OCI-LY3 (cell line): ENCODE measurements around the gene GPR107.
A peak's percentile ranks its signal among the peaks of the same experiment; 100 is the strongest.

Experiments
- H2AFZ ChIP-seq: fragments of 200-600, 300-600 bp; shearing (Covaris generic); 2 replicates; pipeline ENCODE4 v1.6.0; 2014; ENCODE audit warnings: antibody characterized with exemption, low read depth, low read length
- H3K27ac ChIP-seq: fragments of 200-600, 300-600 bp; sonication (generic); 2 replicates; pipeline ENCODE4 v1.5.1; 2014; ENCODE audit warnings: mild to moderate bottlenecking, low read length, moderate library complexity, mixed read lengths
- H3K27me3 ChIP-seq: fragments of 200-600, 300-600 bp; sonication (generic); 2 replicates; pipeline ENCODE4 v1.6.1; 2014; ENCODE audit warnings: low read depth, low read length, mixed read lengths
- H3K36me3 ChIP-seq: fragments of 200-600, 300-600 bp; sonication (generic); replicated peaks from 2 replicates; pipeline ENCODE3; 2014; ENCODE audit warnings: low read depth, low read length, mixed read lengths
- H3K4me1 ChIP-seq: fragments of 300-600, 200-600 bp; sonication (generic); 2 replicates; pipeline ENCODE4 v1.6.1; 2014; ENCODE audit warnings: low read length, mixed read lengths
- H3K4me2 ChIP-seq: fragments of 200-600, 300-600 bp; sonication (generic); 2 replicates; pipeline ENCODE4 v1.6.1; 2014; ENCODE audit warnings: low read length, mixed read lengths
- H3K4me3 ChIP-seq: fragments of 300-600, 200-600 bp; sonication (generic); 2 replicates; pipeline ENCODE4 v1.5.1; 2014; ENCODE audit warnings: antibody characterized with exemption, mild to moderate bottlenecking, low read length, moderate library complexity
- H3K79me2 ChIP-seq: fragments of 300-600, 200-600 bp; shearing (Covaris generic); 2 replicates; pipeline ENCODE4 v1.6.1; 2014; ENCODE audit warnings: mild to moderate bottlenecking, low read length, mixed read lengths
- H3K9ac ChIP-seq: fragments of 300-600, 200-600 bp; shearing (Covaris generic); 2 replicates; pipeline ENCODE4 v1.6.0; 2014; ENCODE audit warnings: mild to moderate bottlenecking, low read length, moderate library complexity
- H3K9me3 ChIP-seq: fragments of 200-600, 300-600 bp; shearing (Covaris generic); 2 replicates; pipeline ENCODE4 v1.6.1; 2014; ENCODE audit warnings: low read length, mixed read lengths; ENCODE audit not compliant: insufficient read depth
- H4K20me1 ChIP-seq: fragments of 200-600, 300-600 bp; sonication (generic); 2 replicates; pipeline ENCODE4 v1.6.1; 2016; ENCODE audit warnings: low read length, mixed read lengths; ENCODE audit not compliant: insufficient read depth
- EZH2phosphoT487 ChIP-seq: fragments of 200-600 bp; shearing (Covaris generic); IDR thresholded peaks from 2 replicates; pipeline ENCODE4 v1.6.1; 2018; ENCODE audit warnings: antibody characterized with exemption, mixed run types, low read depth
- TF ChIP-seq, protein P1 (sequence below): fragments of 200-600, 300-600 bp; sonication (generic); IDR thresholded peaks from 2 replicates; pipeline ENCODE4 v1.5.1; 2014; ENCODE audit warnings: antibody characterized with exemption, low read length, low read depth

Gene GPR107

GRCh38 chr9:130026583-130027340 is 26.9 kb upstream of the GPR107 start:
- no peaks in the 10 kb centered on the region for H3K9me3 ChIP-seq
- H3K79me2 ChIP-seq = peaks cover 98% of the 10 kb centered on the region
- H3K9ac ChIP-seq = peak overlapping the region; percentile 71
- H4K20me1 ChIP-seq = peaks cover 57% of the 10 kb centered on the region
- H3K36me3 ChIP-seq = peaks cover 19% of the 10 kb centered on the region
- TF ChIP-seq EZH2phosphoT487 = no peak
- TF ChIP-seq, protein P1, sequence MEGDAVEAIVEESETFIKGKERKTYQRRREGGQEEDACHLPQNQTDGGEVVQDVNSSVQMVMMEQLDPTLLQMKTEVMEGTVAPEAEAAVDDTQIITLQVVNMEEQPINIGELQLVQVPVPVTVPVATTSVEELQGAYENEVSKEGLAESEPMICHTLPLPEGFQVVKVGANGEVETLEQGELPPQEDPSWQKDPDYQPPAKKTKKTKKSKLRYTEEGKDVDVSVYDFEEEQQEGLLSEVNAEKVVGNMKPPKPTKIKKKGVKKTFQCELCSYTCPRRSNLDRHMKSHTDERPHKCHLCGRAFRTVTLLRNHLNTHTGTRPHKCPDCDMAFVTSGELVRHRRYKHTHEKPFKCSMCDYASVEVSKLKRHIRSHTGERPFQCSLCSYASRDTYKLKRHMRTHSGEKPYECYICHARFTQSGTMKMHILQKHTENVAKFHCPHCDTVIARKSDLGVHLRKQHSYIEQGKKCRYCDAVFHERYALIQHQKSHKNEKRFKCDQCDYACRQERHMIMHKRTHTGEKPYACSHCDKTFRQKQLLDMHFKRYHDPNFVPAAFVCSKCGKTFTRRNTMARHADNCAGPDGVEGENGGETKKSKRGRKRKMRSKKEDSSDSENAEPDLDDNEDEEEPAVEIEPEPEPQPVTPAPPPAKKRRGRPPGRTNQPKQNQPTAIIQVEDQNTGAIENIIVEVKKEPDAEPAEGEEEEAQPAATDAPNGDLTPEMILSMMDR = no peak
- H3K27ac ChIP-seq = peak overlapping the region; percentile 99
- no peaks in the 10 kb centered on the region for H3K27me3 ChIP-seq
- H3K4me2 ChIP-seq = peak overlapping the region; percentile 90
- peaks cover 95% of the 10 kb centered on the region for H3K4me1 ChIP-seq
- H3K4me3 ChIP-seq = peak overlapping the region; percentile 69
- no peak overlapping the region for H2AFZ ChIP-seq

DNA sequence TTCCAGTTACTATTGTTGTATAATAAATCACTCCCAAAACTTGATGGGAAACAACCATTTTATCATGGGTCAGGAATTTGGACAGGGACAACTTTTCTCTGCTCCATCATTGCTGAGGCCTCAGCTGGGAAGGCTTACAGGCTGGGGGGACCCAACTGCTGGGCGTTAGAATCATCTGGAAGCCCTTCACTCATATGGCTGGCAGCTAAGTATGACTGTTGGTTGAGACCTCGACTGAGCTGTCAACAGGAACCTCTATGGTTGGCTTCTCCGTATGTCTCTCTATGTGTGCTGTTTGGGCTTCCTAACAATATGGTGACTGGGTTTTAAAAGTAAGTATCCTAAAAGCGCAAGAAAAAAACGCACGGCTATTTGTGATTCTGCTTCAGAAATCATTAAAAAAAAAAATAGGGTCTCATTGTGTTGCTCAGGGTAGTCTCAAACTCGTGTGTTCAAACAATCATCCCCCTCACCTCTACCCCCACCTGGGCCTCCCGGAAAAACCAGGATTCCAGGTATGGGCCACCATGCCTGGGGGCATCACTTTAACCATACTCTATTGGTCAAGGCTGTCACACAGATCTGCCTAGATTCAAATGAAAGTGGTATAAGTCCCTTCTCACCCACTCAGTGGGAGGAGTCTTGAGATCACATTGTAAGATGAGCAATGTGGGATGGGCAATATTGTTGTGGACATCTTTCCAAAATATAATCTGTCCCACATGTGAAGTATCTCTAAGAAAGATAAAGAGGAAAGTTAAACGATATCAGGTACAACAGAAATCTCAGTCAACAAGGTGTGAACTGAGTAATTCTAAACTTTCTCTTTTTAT is 26.0 kb upstream of the GPR107 start:
- peak overlapping the region; percentile 99 for H3K27ac ChIP-seq
- peak overlapping the region; percentile 90 for H3K4me2 ChIP-seq
- no peaks in the 10 kb centered on the region for H3K27me3 ChIP-seq
- H3K4me3 ChIP-seq = peak overlapping the region; percentile 69
- TF ChIP-seq EZH2phosphoT487 = no peak
- TF ChIP-seq, protein P1 = no peak
- H2AFZ ChIP-seq = no peak overlapping the region
- peaks cover 95% of the 10 kb centered on the region for H3K4me1 ChIP-seq
- H3K9ac ChIP-seq = peak overlapping the region; percentile 71
- no peaks in the 10 kb centered on the region for H3K9me3 ChIP-seq
- H4K20me1 ChIP-seq = peaks cover 65% of the 10 kb centered on the region
- peaks cover 98% of the 10 kb centered on the region for H3K79me2 ChIP-seq
- peaks cover 18% of the 10 kb centered on the region for H3K36me3 ChIP-seq

DNA sequence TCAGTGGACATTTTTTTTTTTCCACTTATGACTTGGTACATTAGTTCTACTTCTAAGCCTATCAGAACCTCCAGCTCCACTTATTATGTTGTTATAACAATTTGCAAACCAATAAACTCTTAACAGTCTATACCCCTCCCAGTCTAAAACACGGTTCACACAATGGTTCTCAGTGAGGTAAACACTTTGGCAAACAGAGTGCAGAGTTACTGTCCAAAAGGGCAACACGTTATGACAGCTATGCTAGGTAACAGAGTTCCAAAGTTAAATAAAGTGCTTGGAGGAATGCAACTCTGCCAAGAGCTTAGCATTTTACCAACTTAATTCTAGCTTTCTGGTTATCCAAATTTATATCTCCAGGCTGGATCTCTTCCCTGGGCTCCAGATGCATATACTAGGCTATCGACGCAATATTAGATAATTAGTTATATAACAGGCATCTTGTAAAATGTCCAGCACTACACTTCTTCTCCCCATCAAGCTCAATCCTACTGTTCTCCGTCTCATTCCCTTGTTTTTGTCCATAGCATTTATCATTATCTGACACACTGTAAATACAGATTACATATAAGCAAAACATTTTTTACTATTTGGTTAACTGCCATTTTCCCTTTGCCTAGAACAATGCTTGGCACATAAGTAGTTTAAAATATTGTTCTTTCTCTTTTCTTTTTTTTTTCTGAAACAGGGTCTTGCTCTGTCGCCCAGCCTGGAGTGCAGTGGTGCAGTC is 25.0 kb upstream of the GPR107 start:
- Histone ChIP-seq H3K27me3 (no peaks in the 10 kb centered on the region), H2AFZ (no peak overlapping the region), H3K9me3 (no peaks in the 10 kb centered on the region), H3K9ac (peak overlapping the region; percentile 71), H3K4me2 (peak overlapping the region; percentile 90), H4K20me1 (peaks cover 73% of the 10 kb centered on the region), H3K79me2 (peaks cover 99% of the 10 kb centered on the region), H3K27ac (peak overlapping the region; percentile 99), H3K36me3 (peaks cover 18% of the 10 kb centered on the region), H3K4me1 (peaks cover 97% of the 10 kb centered on the region), H3K4me3 (peak overlapping the region; percentile 69)
- TF ChIP-seq, protein P1 = no peak
- TF ChIP-seq EZH2phosphoT487 = no peak
